ENCODE measurements around the gene SPOPL. TPM values are rescaled to one million over a fixed set of nuclear protein-coding genes. Genes with fewer than 3 reads are reported as not detected.

The SPOPL gene
- total RNA-seq, 2 donors from 2014 or later = 28.7 to 46.3 TPM

- H3K36me3 ChIP-seq = no peaks in the 10 kb centered on the region
- TF ChIP-seq CTCF (IDR thresholded peaks at IDR 0.05) = no peak
- H3K27ac ChIP-seq = peak overlapping the region; percentile 31 to 56
- ATAC-seq (ENCODE audit: insufficient number of reproducible peaks, low FRiP score, low read depth) = no peak
- H3K9me3 ChIP-seq = no peaks in the 10 kb centered on the region
- peaks cover 0 to 32% of the 10 kb centered on the region in 2 donors for H3K4me1 ChIP-seq (ENCODE audit: control insufficient read depth in 1 of 2, low read depth in 2 of 2)
- no peaks in the 10 kb centered on the region for H3K27me3 ChIP-seq (replicated peaks; ENCODE audit: insufficient read depth)
- no peak for DNase-seq (ENCODE audit: low spot score)
- no peak overlapping the region for H3K4me3 ChIP-seq
Observed at GRCh38 chr2:138494265-138494966, 7.2 kb upstream of the SPOPL start.

GRCh38 chr2:138495384-138495783, 6.2 kb upstream of the SPOPL start:
- peak; percentile 47 for ATAC-seq (ENCODE audit: insufficient number of reproducible peaks, low FRiP score, low read depth)
- H3K27me3 ChIP-seq (replicated peaks; ENCODE audit: insufficient read depth) = no peaks in the 10 kb centered on the region

GRCh38 chr2:138496096-138496651, 5.4 kb upstream of the SPOPL start:
- no peaks in the 10 kb centered on the region for H3K36me3 ChIP-seq
- H3K27ac ChIP-seq = peak overlapping the region in 1 of 2 donors; percentile 56
- no peak overlapping the region for H3K4me3 ChIP-seq
- H3K4me1 ChIP-seq (ENCODE audit: control insufficient read depth in 1 of 2, low read depth in 2 of 2) = peaks cover 4 to 48% of the 10 kb centered on the region in 2 donors
- no peaks in the 10 kb centered on the region for H3K9me3 ChIP-seq
- DNase-seq (ENCODE audit: low spot score) (no peak), ATAC-seq (ENCODE audit: insufficient number of reproducible peaks, low FRiP score, low read depth) (no peak)
- no peaks in the 10 kb centered on the region for H3K27me3 ChIP-seq (replicated peaks; ENCODE audit: insufficient read depth)
- no peak for TF ChIP-seq CTCF (IDR thresholded peaks at IDR 0.05)

More at GRCh38 chr2:138495384-138495783, 6.2 kb upstream of the SPOPL start:
- Histone ChIP-seq H3K27ac (peak overlapping the region; percentile 31 to 56), H3K4me1 (ENCODE audit: control insufficient read depth in 1 of 2, low read depth in 2 of 2) (peaks cover 1 to 40% of the 10 kb centered on the region in 2 donors), H3K4me3 (no peak overlapping the region), H3K9me3 (no peaks in the 10 kb centered on the region), H3K36me3 (no peaks in the 10 kb centered on the region)
- no peak for DNase-seq (ENCODE audit: low spot score)
- TF ChIP-seq CTCF (IDR thresholded peaks at IDR 0.05) = no peak

GRCh38 chr2:138497294-138497693, 4.3 kb upstream of the SPOPL start:
- Histone ChIP-seq H3K9me3 (no peaks in the 10 kb centered on the region), H3K4me1 (ENCODE audit: control insufficient read depth in 1 of 2, low read depth in 2 of 2) (peaks cover 4 to 48% of the 10 kb centered on the region in 2 donors), H3K4me3 (no peak overlapping the region), H3K36me3 (no peaks in the 10 kb centered on the region), H3K27me3 (replicated peaks; ENCODE audit: insufficient read depth) (no peaks in the 10 kb centered on the region), H3K27ac (no peak overlapping the region)
- no peak for TF ChIP-seq CTCF (IDR thresholded peaks at IDR 0.05)
- ATAC-seq (ENCODE audit: insufficient number of reproducible peaks, low FRiP score, low read depth) (no peak), DNase-seq (ENCODE audit: low spot score) (no peak)

GRCh38 chr2:138499684-138500083, 1.9 kb upstream of the SPOPL start:
- no peaks in the 10 kb centered on the region for H3K9me3 ChIP-seq
- no peaks in the 10 kb centered on the region for H3K36me3 ChIP-seq
- peaks cover 17 to 47% of the 10 kb centered on the region in 2 donors for H3K4me1 ChIP-seq (ENCODE audit: control insufficient read depth in 1 of 2, low read depth in 2 of 2)
- no peaks in the 10 kb centered on the region for H3K27me3 ChIP-seq (replicated peaks; ENCODE audit: insufficient read depth)
- DNase-seq (ENCODE audit: low spot score) (no peak), ATAC-seq (ENCODE audit: insufficient number of reproducible peaks, low FRiP score, low read depth) (no peak)
- no peak overlapping the region for H3K27ac ChIP-seq
- no peak for TF ChIP-seq CTCF (IDR thresholded peaks at IDR 0.05)
- no peak overlapping the region for H3K4me3 ChIP-seq

All from thoracic aorta (tissue), 2 donors.